ENCODE measurements around the gene CAV3. TPM values are rescaled to one million over a fixed set of nuclear protein-coding genes. Genes with fewer than 3 reads are reported as not detected.

Gene CAV3
- total RNA-seq, 4 donors from 2014 or later, result not detected

GRCh38 chr3:8749316-8749715 lies 15.7 kb downstream of the CAV3 start:
- no peak for ATAC-seq
- H3K9me3 ChIP-seq, result no peaks in the 10 kb centered on the region
- H3K4me3 ChIP-seq, result no peak overlapping the region
- H3K36me3 ChIP-seq, result no peaks in the 10 kb centered on the region
- no peaks in the 10 kb centered on the region for H3K4me1 ChIP-seq
- 91% methylated on average over 2 of the region's 3 CpGs; no CpG with 5 or more reads in 1 of the 2 donors for WGBS, 2 donors (ENCODE audit: low coverage in 1 of 2)
- TF ChIP-seq POLR2A (IDR thresholded peaks at IDR 0.05), result no peak
- no peak for TF ChIP-seq CTCF (IDR thresholded peaks at IDR 0.05)
- no peak for TF ChIP-seq EP300 (IDR thresholded peaks at IDR 0.05)
- TF ChIP-seq POLR2AphosphoS5 (IDR thresholded peaks at IDR 0.05), result no peak
- no peak overlapping the region for H3K27ac ChIP-seq
- peaks cover 10% of the 10 kb centered on the region for H3K27me3 ChIP-seq

DNA sequence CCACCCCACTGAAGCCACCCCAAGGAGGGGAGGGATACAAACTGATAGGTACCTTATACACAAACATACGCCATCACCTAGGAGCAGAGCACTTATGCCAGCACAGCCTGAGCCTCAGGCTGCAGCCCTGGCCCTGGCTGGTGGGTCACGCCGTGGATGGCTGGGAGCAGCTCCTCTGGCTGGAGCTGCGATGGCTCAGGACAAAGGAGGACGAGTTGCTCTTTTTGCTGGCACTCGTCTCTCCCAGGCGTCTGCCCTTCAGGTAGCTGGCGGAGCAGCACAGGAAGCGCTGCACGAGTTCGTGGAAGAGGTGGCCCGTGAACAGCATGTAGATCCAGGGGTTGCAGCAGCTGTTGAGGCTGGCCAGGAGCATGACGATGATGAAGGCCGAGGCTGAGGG lies 19.2 kb downstream of the CAV3 start:
- TF ChIP-seq CTCF (IDR thresholded peaks at IDR 0.05), result no peak
- no peak for TF ChIP-seq POLR2AphosphoS5 (IDR thresholded peaks at IDR 0.05)
- no peak for ATAC-seq
- no peaks in the 10 kb centered on the region for H3K36me3 ChIP-seq
- no peak overlapping the region for H3K4me3 ChIP-seq
- H3K27ac ChIP-seq, result no peak overlapping the region
- H3K9me3 ChIP-seq, result no peaks in the 10 kb centered on the region
- no peaks in the 10 kb centered on the region for H3K4me1 ChIP-seq
- 70 to 88% methylated on average over 2 to 6 of the region's 14 CpGs for WGBS, 2 donors (ENCODE audit: low coverage in 1 of 2)
- H3K27me3 ChIP-seq, result no peaks in the 10 kb centered on the region

DNA sequence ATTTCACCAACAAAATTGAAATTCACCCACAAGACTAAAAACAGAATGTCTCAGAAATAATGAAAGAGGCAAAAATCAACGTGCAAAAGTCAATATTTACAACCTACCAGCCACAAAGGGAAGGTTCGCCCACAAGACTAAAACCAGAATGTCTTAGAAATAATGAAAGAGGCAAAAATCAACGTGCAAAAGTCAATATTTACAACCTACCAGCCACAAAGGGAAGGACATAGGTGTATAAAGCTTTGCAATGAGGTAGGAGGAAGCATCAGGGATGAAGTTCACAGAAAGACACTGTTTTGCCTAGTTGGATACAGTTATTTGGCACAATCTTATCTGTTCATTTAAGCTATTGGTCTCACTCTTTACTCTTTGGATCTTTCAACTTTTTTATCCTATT lies 21.5 kb downstream of the CAV3 start:
- H3K27me3 ChIP-seq, result no peaks in the 10 kb centered on the region
- WGBS, 2 donors (ENCODE audit: low coverage in 1 of 2), result 48 to 54% methylated on average over 3 of the region's 3 CpGs
- no peak for ATAC-seq

GRCh38 chr3:8755564-8756237 lies 22.1 kb downstream of the CAV3 start:
- Histone ChIP-seq H3K27me3 (no peaks in the 10 kb centered on the region), H3K4me1 (no peaks in the 10 kb centered on the region), H3K27ac (no peak overlapping the region), H3K36me3 (no peaks in the 10 kb centered on the region), H3K9me3 (no peaks in the 10 kb centered on the region), H3K4me3 (no peak overlapping the region)
- no peak for TF ChIP-seq EP300 (IDR thresholded peaks at IDR 0.05)
- no peak for TF ChIP-seq CTCF (IDR thresholded peaks at IDR 0.05)
- TF ChIP-seq POLR2A (IDR thresholded peaks at IDR 0.05), result no peak
- no peak for TF ChIP-seq POLR2AphosphoS5 (IDR thresholded peaks at IDR 0.05)
- WGBS, 2 donors (ENCODE audit: low coverage in 1 of 2), result 64 to 82% methylated on average over 3 to 6 of the region's 6 CpGs
- ATAC-seq, result no peak

More for the DNA sequence above, 21.5 kb downstream of the CAV3 start:
- Histone ChIP-seq H3K9me3 (no peaks in the 10 kb centered on the region), H3K27ac (no peak overlapping the region), H3K4me1 (no peaks in the 10 kb centered on the region), H3K36me3 (no peaks in the 10 kb centered on the region), H3K4me3 (no peak overlapping the region)
- TF ChIP-seq CTCF (IDR thresholded peaks at IDR 0.05) (no peak), POLR2A (IDR thresholded peaks at IDR 0.05) (no peak), POLR2AphosphoS5 (IDR thresholded peaks at IDR 0.05) (no peak), EP300 (IDR thresholded peaks at IDR 0.05) (no peak)

GRCh38 chr3:8756671-8757070 lies 23.1 kb downstream of the CAV3 start:
- H3K36me3 ChIP-seq, result no peaks in the 10 kb centered on the region
- 73% methylated on average over 4 of the region's 7 CpGs; no CpG with 5 or more reads in 1 of the 2 donors for WGBS, 2 donors (ENCODE audit: low coverage in 1 of 2)
- H3K4me3 ChIP-seq, result no peak overlapping the region
- H3K4me1 ChIP-seq, result no peaks in the 10 kb centered on the region
- no peaks in the 10 kb centered on the region for H3K27me3 ChIP-seq
- H3K9me3 ChIP-seq, result no peaks in the 10 kb centered on the region
- ATAC-seq, result no peak
- no peak for TF ChIP-seq EP300 (IDR thresholded peaks at IDR 0.05)
- no peak for TF ChIP-seq POLR2AphosphoS5 (IDR thresholded peaks at IDR 0.05)
- no peak for TF ChIP-seq POLR2A (IDR thresholded peaks at IDR 0.05)
- TF ChIP-seq CTCF (IDR thresholded peaks at IDR 0.05), result no peak
- H3K27ac ChIP-seq, result no peak overlapping the region
